ENCODE measurements around the gene POU2F1.

POU2F1 gene

DNA sequence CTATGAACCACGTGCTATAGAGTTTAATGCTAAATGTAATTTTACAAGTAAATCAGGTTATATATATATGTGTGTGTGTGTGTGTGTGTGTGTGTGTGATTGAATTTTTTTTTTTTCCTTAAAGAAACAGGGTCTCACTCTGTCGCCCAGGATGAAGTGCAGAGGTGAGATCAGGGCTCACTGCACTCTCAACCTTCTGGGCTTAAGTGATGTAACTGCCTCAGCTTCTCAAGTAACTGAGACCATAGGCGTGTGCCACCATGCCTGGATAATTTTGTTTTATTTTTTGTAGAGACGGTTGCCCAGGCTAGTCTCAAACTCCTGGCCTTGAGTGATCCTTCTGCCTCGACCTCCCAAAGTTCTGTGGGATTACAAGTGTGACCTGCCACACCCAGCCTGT lies 26.3 kb downstream of the POU2F1 start:
- no peaks in the 10 kb centered on the region for H3K27me3 ChIP-seq
- peaks cover 10% of the 10 kb centered on the region for H3K36me3 ChIP-seq
- H3K4me1 ChIP-seq: peaks cover 7% of the 10 kb centered on the region; the same call in 1 of the 2 replicates
- no peak overlapping the region for H3K27ac ChIP-seq
- no peak for TF ChIP-seq Cebpa-rat (IDR thresholded peaks at IDR 0.05)
- no peak overlapping the region for H3K4me3 ChIP-seq
- peaks cover 6% of the 10 kb centered on the region; the same call in 1 of the 2 replicates for H4K20me1 ChIP-seq
- no peak overlapping the region for H3K9ac ChIP-seq
- no peak overlapping the region for H3K4me2 ChIP-seq
- peaks cover 13% of the 10 kb centered on the region for H3K9me3 ChIP-seq

DNA sequence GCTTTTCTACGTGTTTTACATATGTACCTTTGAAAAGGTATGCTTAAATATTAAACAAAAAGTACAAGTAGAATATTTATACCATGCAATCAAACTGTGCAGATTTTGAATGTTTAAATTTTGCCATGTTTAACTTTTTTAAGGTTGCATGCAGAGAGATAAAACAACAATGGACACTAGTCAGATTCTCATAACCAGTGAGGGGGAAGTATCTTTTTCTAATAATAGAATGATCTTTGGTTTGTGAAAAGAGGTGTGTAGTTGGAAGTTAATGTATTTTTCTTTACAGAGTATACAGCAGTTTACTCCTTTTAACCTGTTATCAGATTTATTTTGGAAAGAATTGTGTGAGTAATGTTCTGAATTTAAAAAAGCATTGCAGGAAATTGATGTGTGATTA lies 27.1 kb downstream of the POU2F1 start:
- Histone ChIP-seq H3K27me3 (no peaks in the 10 kb centered on the region), H3K9me3 (peaks cover 13% of the 10 kb centered on the region), H4K20me1 (no peaks in the 10 kb centered on the region), H3K9ac (no peak overlapping the region), H3K27ac (no peak overlapping the region), H3K4me2 (no peak overlapping the region), H3K4me3 (no peak overlapping the region), H3K4me1 (peaks cover 8% of the 10 kb centered on the region; the same call in 1 of the 2 replicates), H3K36me3 (peaks cover 10% of the 10 kb centered on the region)
- no peak for TF ChIP-seq Cebpa-rat (IDR thresholded peaks at IDR 0.05)

DNA sequence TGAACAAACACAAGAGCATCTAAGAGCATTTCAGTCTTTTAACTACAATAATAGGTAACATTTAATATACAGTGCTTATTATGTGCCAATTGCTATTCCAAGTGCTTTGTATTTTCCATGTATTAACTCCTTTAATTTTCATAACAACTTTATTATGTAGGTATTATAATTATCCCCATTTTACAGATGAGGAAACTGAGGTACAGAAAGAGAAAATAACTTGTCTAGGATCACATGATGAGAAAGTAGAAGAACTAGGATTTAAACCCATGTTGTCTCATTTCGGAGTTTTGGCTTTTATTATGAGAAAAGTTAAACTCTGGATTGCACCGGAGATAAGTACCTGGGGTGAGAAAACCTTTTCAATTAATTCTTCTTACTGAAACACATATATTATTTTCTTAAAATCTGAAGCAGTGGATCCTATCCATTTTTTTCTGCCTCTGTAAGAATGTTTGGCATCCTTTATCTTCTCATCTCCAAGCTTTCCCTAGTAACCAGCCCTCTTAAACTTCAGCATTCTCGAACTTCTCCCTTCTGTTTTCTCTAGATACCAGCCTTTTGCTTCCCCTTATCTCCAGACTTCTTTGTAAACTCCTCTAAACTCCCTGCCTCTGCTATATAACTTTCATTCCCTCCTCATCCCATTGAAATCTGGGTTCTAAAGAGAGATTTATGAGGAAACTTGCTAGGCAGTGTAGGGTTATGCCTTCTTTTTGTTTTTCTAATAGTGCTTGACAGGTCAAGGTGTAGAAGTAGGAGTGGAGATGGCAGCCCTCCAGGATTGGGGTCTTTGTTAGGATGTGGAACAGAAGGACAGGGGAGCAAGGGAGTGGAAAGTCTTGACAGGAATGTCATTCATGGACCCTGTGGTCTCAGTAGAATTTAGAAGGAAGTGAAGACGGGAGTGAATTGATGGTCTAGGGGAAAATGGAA lies 28.3 kb downstream of the POU2F1 start:
- Histone ChIP-seq H4K20me1 (no peaks in the 10 kb centered on the region), H3K4me1 (peaks cover 13% of the 10 kb centered on the region; the same call in 1 of the 2 replicates), H3K27me3 (no peaks in the 10 kb centered on the region), H3K36me3 (peaks cover 3% of the 10 kb centered on the region), H3K27ac (no peak overlapping the region), H3K9me3 (peaks cover 6% of the 10 kb centered on the region), H3K4me3 (no peak overlapping the region), H3K9ac (no peak overlapping the region), H3K4me2 (no peak overlapping the region)
- no peak for TF ChIP-seq Cebpa-rat (IDR thresholded peaks at IDR 0.05)

DNA sequence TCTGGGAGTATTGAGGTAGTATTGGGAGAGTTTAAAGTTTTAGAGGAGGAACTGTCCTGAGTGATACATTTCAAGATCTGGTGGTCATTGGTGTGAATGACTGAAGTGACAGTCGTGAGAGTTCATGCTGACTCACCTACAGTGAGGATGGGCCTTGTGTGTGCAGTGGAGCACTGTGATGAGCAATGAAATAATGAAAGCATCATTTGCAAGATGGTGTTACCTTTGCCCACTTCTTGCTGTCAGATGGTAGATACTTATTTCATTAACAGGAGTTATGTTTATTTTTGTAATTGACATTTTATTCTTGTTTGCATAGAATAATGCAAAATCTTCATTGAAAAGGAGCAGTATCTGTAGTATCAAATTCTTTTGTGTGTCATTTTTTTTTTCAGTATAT lies 29.0 kb downstream of the POU2F1 start:
- no peak overlapping the region for H3K4me2 ChIP-seq
- no peak overlapping the region for H3K4me3 ChIP-seq
- H3K27ac ChIP-seq: no peak overlapping the region
- no peaks in the 10 kb centered on the region; the same call in 1 of the 2 replicates for H3K36me3 ChIP-seq
- H4K20me1 ChIP-seq: no peaks in the 10 kb centered on the region
- no peaks in the 10 kb centered on the region for H3K9me3 ChIP-seq
- peaks cover 13% of the 10 kb centered on the region; the same call in 1 of the 2 replicates for H3K4me1 ChIP-seq
- no peaks in the 10 kb centered on the region for H3K27me3 ChIP-seq
- TF ChIP-seq Cebpa-rat (IDR thresholded peaks at IDR 0.05): no peak
- H3K9ac ChIP-seq: no peak overlapping the region

DNA sequence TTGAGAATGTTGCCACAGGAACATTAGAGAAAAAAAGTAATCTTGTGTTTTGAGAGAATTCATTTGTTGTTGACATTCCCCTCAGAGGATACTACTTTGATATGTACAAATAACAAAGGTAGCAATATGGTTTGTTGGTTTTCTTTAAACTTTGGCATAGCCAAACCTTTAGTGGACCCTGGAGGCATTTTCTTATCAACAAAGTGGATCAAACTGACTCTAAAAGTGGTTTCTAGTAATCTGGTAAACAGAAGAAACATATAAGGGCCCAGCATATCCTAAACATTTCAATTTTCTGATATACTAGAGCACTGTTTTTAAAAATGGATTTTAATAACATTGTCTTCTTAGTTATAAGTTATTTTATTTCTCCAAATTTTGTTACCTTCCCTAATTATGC lies 29.8 kb downstream of the POU2F1 start:
- Histone ChIP-seq H3K4me3 (no peak overlapping the region), H3K27ac (no peak overlapping the region), H4K20me1 (no peaks in the 10 kb centered on the region), H3K9me3 (no peaks in the 10 kb centered on the region), H3K4me1 (peaks cover 13% of the 10 kb centered on the region; the same call in 1 of the 2 replicates), H3K9ac (no peak overlapping the region), H3K36me3 (no peaks in the 10 kb centered on the region; the same call in 1 of the 2 replicates), H3K27me3 (no peaks in the 10 kb centered on the region), H3K4me2 (no peak overlapping the region)
- TF ChIP-seq Cebpa-rat (IDR thresholded peaks at IDR 0.05): no peak

DNA sequence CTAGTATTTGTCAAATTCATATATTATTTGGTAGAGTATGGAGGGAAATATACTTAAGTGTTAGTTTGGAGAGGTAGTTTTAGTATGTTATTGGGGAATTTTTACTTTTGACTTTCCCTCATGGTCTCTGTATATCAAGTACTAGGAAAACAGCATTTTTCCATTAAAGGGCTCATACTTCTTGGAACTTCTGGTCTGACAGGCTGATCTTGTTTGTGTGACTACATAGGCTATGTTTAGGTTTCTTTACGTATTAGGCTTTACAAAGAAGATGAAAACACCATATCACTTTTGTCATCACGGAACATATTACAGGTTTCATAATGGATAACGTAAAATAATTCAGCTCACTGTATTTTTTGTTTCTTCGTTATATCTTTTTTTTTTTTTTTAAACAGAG lies 30.8 kb downstream of the POU2F1 start:
- no peaks in the 10 kb centered on the region for H4K20me1 ChIP-seq
- H3K36me3 ChIP-seq: no peaks in the 10 kb centered on the region; the same call in 1 of the 2 replicates
- TF ChIP-seq Cebpa-rat (IDR thresholded peaks at IDR 0.05): no peak
- no peaks in the 10 kb centered on the region for H3K27me3 ChIP-seq
- H3K4me3 ChIP-seq: no peak overlapping the region
- H3K9ac ChIP-seq: no peak overlapping the region
- H3K27ac ChIP-seq: no peak overlapping the region
- no peaks in the 10 kb centered on the region for H3K9me3 ChIP-seq
- no peak overlapping the region for H3K4me2 ChIP-seq
- H3K4me1 ChIP-seq: peaks cover 13% of the 10 kb centered on the region; the same call in 1 of the 2 replicates

DNA sequence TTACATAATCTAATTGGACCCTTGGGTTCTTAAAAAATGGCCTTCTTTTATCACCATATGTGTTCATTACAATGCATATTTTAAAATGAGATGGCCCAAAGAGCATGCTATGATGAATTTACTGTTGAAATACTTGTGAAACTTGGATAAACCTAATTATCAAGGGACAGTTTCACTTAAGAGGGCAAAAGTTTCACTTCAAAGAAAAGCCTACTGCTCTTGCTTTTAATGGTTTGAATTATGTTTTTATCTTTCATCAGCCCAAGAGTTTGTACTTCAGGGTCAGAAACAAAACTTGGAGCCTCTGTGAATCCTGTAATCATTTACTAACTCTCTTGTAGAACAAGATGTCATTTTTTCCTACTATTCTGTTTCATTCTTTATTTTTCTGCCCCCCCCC lies 32.3 kb downstream of the POU2F1 start:
- no peaks in the 10 kb centered on the region for H3K9me3 ChIP-seq
- peaks cover 5% of the 10 kb centered on the region; the same call in 1 of the 2 replicates for H4K20me1 ChIP-seq
- peaks cover 7% of the 10 kb centered on the region; the same call in 1 of the 2 replicates for H3K4me1 ChIP-seq
- H3K4me3 ChIP-seq: no peak overlapping the region
- no peak overlapping the region for H3K9ac ChIP-seq
- H3K4me2 ChIP-seq: peak overlapping the region; percentile 17; the same call in 1 of the 2 replicates
- H3K36me3 ChIP-seq: no peaks in the 10 kb centered on the region; the same call in 1 of the 2 replicates
- H3K27ac ChIP-seq: no peak overlapping the region
- no peak for TF ChIP-seq Cebpa-rat (IDR thresholded peaks at IDR 0.05)
- no peaks in the 10 kb centered on the region for H3K27me3 ChIP-seq

DNA sequence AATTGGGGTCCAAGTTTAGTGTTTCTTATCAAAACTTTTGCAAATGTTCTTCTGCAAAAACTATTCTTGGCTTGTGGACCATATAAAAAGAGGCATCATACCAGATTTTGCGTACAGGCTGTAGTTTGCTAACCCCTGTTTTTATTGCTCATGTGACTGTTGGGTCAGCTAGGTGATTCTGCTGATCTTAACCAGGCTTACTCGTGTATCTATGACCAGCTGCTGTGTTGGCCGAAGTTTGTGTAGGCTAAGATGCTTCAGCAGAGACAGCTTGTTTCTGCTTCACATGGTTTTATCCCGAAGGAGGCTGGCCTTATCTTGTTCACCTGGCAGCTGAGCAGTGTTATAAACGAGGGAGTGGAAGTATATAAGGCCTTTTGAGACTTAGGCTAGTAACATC lies 38.2 kb downstream of the POU2F1 start:
- Histone ChIP-seq H3K27ac (no peak overlapping the region), H3K36me3 (no peaks in the 10 kb centered on the region), H3K27me3 (no peaks in the 10 kb centered on the region), H3K4me2 (no peak overlapping the region), H3K9me3 (no peaks in the 10 kb centered on the region), H4K20me1 (peaks cover 5% of the 10 kb centered on the region; the same call in 1 of the 2 replicates), H3K9ac (no peak overlapping the region), H3K4me1 (peaks cover 35% of the 10 kb centered on the region), H3K4me3 (no peak overlapping the region)
- no peak for TF ChIP-seq Cebpa-rat (IDR thresholded peaks at IDR 0.05)

DNA sequence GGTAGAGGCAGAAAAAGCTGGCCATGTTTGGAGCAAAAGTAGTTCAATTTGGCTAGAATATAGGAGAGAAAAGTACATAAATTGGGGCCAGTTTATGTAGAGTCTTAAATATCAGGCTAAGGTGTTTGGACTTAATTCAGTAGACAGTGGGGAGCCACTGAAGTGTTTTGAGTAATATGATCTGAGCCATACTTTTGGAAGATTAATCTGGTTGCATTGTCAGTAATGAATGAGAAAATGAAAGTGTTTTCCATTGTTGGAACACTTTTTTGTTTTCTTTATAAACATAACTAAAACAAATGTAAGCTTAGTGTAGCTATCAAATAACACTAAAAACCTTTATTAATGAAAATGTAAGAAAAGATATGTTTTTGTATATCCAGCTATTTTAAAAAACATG lies 42.1 kb downstream of the POU2F1 start:
- Histone ChIP-seq H3K27ac (no peak overlapping the region), H3K4me2 (peak overlapping the region; percentile 11; the same call in 1 of the 2 replicates), H3K27me3 (no peaks in the 10 kb centered on the region), H4K20me1 (0 out of 2 replicates have a peak, but pooled peaks cover 12% of the 10 kb centered on the region), H3K9me3 (no peaks in the 10 kb centered on the region), H3K36me3 (no peaks in the 10 kb centered on the region), H3K4me3 (no peak overlapping the region), H3K9ac (no peak overlapping the region), H3K4me1 (peaks cover 41% of the 10 kb centered on the region)
- TF ChIP-seq Cebpa-rat (IDR thresholded peaks at IDR 0.05): no peak

DNA sequence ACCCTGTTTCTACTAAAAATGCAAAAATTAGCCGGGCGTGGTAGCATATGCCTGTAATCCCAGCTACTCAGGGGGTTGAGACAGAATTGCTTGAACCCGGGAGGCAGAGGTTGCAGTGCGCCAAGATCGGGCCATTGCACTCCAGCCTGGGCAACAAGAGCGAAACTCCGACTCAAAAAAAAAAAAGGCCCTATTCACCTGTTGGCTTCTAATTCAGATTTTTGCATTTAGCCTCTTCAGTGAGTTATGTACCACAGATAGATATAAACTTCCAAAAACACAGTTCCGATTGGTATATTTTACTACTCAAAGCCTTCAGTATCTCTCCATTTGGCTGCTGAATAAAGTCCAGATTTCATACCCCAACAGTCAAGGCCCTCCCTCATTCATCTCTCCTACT lies 42.7 kb downstream of the POU2F1 start:
- no peak overlapping the region for H3K27ac ChIP-seq
- no peaks in the 10 kb centered on the region for H3K27me3 ChIP-seq
- no peak for TF ChIP-seq Cebpa-rat (IDR thresholded peaks at IDR 0.05)
- no peaks in the 10 kb centered on the region for H3K9me3 ChIP-seq
- H3K4me3 ChIP-seq: no peak overlapping the region
- no peaks in the 10 kb centered on the region for H3K36me3 ChIP-seq
- peaks cover 13% of the 10 kb centered on the region; the same call in 1 of the 2 replicates for H4K20me1 ChIP-seq
- peaks cover 41% of the 10 kb centered on the region for H3K4me1 ChIP-seq
- H3K9ac ChIP-seq: no peak overlapping the region
- no peak overlapping the region for H3K4me2 ChIP-seq
